ENCODE results near the gene GPR52. TPM values are rescaled to one million over a fixed set of nuclear protein-coding genes. Genes with fewer than 3 reads are reported as not detected.

Gene GPR52
- total and polyA plus RNA-seq, 2 of the 13 experiments (the other 11 are each of a cell fraction or from before 2014, with no cell fraction given): 0.25 to 1.5 TPM

DNA sequence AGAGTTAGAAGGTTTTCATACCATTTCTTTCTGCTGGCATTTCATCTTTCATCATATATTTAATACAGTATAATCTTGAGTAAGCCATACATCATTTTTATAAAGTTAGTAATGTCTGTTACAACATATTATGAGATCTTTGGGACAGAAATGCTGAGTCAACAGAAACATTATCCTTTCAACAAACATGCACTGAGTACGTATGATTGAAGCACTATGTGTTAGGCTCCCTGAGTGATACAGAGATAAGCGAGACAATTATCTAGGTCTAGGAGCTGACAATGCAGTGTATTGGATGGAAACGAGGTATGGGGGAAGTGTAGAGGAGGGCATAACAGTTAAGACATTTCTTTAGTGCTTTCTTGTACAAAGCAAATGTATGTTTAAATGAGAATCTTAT, 19.7 kb upstream of the GPR52 start:
- FAIRE-seq: no peak
- in situ Hi-C loops (cut with HindIII; ENCODE audit: extremely low pct_ligation_motif_present, low pct_unique_long_range_greater_than_20kb): no loop called here
- CTCF ChIA-PET (ENCODE audit: low intra/inter-chr PET ratio, low total read pairs): no interaction called here

More for the DNA sequence above, 19.7 kb upstream of the GPR52 start:
- TF ChIP-seq, protein P1, sequence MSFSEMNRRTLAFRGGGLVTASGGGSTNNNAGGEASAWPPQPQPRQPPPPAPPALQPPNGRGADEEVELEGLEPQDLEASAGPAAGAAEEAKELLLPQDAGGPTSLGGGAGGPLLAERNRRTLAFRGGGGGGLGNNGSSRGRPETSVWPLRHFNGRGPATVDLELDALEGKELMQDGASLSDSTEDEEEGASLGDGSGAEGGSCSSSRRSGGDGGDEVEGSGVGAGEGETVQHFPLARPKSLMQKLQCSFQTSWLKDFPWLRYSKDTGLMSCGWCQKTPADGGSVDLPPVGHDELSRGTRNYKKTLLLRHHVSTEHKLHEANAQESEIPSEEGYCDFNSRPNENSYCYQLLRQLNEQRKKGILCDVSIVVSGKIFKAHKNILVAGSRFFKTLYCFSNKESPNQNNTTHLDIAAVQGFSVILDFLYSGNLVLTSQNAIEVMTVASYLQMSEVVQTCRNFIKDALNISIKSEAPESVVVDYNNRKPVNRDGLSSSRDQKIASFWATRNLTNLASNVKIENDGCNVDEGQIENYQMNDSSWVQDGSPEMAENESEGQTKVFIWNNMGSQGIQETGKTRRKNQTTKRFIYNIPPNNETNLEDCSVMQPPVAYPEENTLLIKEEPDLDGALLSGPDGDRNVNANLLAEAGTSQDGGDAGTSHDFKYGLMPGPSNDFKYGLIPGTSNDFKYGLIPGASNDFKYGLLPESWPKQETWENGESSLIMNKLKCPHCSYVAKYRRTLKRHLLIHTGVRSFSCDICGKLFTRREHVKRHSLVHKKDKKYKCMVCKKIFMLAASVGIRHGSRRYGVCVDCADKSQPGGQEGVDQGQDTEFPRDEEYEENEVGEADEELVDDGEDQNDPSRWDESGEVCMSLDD (CRISPR knock-in tag; IDR thresholded peaks at IDR 0.05; ENCODE audit: borderline replicate concordance): no peak
- no peak for TF ChIP-seq ZFP36L2 (CRISPR knock-in tag; IDR thresholded peaks at IDR 0.05)
- no peak for TF ChIP-seq ZNF570 (CRISPR knock-in tag; IDR thresholded peaks at IDR 0.05; ENCODE audit: borderline replicate concordance)
- TF ChIP-seq MAFF (IDR thresholded peaks at IDR 0.05; ENCODE audit: low read depth, low read length): peak; percentile 99
- peak; percentile 99 for TF ChIP-seq MAFK (conservative IDR thresholded peaks at IDR 0.05 in 1 of 2, IDR thresholded peaks at IDR 0.05 in 1 of 2; ENCODE audit: low read length in 2 of 2)
- TF ChIP-seq ZEB1 (IDR thresholded peaks at IDR 0.05; ENCODE audit: insufficient replicate concordance, low read depth): no peak
- TF ChIP-seq, protein P2, sequence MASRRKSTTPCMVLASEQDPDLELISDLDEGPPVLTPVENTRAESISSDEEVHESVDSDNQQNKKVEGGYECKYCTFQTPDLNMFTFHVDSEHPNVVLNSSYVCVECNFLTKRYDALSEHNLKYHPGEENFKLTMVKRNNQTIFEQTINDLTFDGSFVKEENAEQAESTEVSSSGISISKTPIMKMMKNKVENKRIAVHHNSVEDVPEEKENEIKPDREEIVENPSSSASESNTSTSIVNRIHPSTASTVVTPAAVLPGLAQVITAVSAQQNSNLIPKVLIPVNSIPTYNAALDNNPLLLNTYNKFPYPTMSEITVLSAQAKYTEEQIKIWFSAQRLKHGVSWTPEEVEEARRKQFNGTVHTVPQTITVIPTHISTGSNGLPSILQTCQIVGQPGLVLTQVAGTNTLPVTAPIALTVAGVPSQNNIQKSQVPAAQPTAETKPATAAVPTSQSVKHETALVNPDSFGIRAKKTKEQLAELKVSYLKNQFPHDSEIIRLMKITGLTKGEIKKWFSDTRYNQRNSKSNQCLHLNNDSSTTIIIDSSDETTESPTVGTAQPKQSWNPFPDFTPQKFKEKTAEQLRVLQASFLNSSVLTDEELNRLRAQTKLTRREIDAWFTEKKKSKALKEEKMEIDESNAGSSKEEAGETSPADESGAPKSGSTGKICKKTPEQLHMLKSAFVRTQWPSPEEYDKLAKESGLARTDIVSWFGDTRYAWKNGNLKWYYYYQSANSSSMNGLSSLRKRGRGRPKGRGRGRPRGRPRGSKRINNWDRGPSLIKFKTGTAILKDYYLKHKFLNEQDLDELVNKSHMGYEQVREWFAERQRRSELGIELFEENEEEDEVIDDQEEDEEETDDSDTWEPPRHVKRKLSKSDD (CRISPR knock-in tag; IDR thresholded peaks at IDR 0.05; ENCODE audit: low read depth): no peak
- H3K27me3 ChIP-seq (ENCODE audit: control insufficient read depth in 1 of 2, insufficient read depth in 2 of 2, low read length in 2 of 2): no peaks in the 10 kb centered on the region; a peak in 1 of 5 replicates
- H3K27ac ChIP-seq (ENCODE audit: extremely low read length, insufficient read depth, low read length): no peak overlapping the region
- H4K20me1 ChIP-seq (ENCODE audit: insufficient read depth, low read length): no peaks in the 10 kb centered on the region
- DNase-seq (ENCODE audit: low spot score): peak; percentile 13
- POLR2A ChIA-PET: no interaction called here
- H3K9ac ChIP-seq (ENCODE audit: insufficient read depth, low read depth, low read length): no peak overlapping the region
- no peaks in the 10 kb centered on the region for H3K36me3 ChIP-seq (replicated peaks in 1 of 2; ENCODE audit: control insufficient read depth in 1 of 2, insufficient read depth in 2 of 2, low read length in 2 of 2)
- no TSS peak for BruUV-seq (replicated peaks)
- no peak overlapping the region for H2AFZ ChIP-seq (ENCODE audit: low read length)
- intact Hi-C loops (cut with micrococcal nuclease; ENCODE audit: unreplicated experiment): no loop called here
- H3K4me3 ChIP-seq (replicated peaks in 1 of 3; ENCODE audit: insufficient read depth in 1 of 3, low read depth in 2 of 3, low read length in 3 of 3): no peak overlapping the region
- no peaks in the 10 kb centered on the region for H3K79me2 ChIP-seq (ENCODE audit: insufficient read depth, low read length)
- H3K4me1 ChIP-seq (ENCODE audit: insufficient read depth, low read length): no peaks in the 10 kb centered on the region
- H3K4me2 ChIP-seq (ENCODE audit: low read depth, low read length): no peak overlapping the region
- no peaks in the 10 kb centered on the region for H3K9me3 ChIP-seq (ENCODE audit: low read length)
- WGBS (ENCODE audit: low lambda C conversion rate): 90% methylated on average over 3 of the region's 3 CpGs
- ATAC-seq: no peak
